ENCODE measurements around the gene ZNF586.
A peak's percentile ranks its signal among the peaks of the same experiment; 100 is the strongest.
"Not testable (repeated sequence)": the region's sequence is repeated elsewhere in the genome, so short reads cannot be mapped to it uniquely, and the experiment has no call there.

Gene ZNF586

GRCh38 chr19:57800696-57801095 is 31.2 kb downstream of the ZNF586 start:
- DNase-seq: no peak

GRCh38 chr19:57802269-57802668 is 32.8 kb downstream of the ZNF586 start:
- no peak for DNase-seq

- no peak for DNase-seq
These were observed 33.8 kb downstream of the ZNF586 start for GRCh38 chr19:57803265-57803593.

- DNase-seq: no peak
These were observed 34.3 kb downstream of the ZNF586 start for GRCh38 chr19:57803594-57804325.

GRCh38 chr19:57807541-57807940 is 38.1 kb downstream of the ZNF586 start:
- DNase-seq: no peak

GRCh38 chr19:57810410-57811295 is 41.2 kb downstream of the ZNF586 start:
- not testable (repeated sequence) for DNase-seq

GRCh38 chr19:57812226-57812625 is 42.8 kb downstream of the ZNF586 start:
- no peak for DNase-seq

GRCh38 chr19:57812975-57813820 is 43.7 kb downstream of the ZNF586 start:
- not testable (repeated sequence) for DNase-seq

GRCh38 chr19:57813919-57814504 is 44.5 kb downstream of the ZNF586 start:
- no peak for DNase-seq

GRCh38 chr19:57814505-57815246 is 45.2 kb downstream of the ZNF586 start, which contains the start of gene ZNF552:
ZNF552 (minus strand) TSS chr19:57814913; CDS start chr19:57814743, 170 bp downstream.
- peak; percentile 87 for DNase-seq

- no peak for DNase-seq
These were observed 46.0 kb downstream of the ZNF586 start for GRCh38 chr19:57815247-57816075.

GRCh38 chr19:57816652-57817051 is 47.2 kb downstream of the ZNF586 start:
- DNase-seq: no peak

- no peak for DNase-seq
These were observed 48.5 kb downstream of the ZNF586 start for GRCh38 chr19:57817976-57818375.

GRCh38 chr19:57818378-57818777 is 48.9 kb downstream of the ZNF586 start:
- DNase-seq: no peak

GRCh38 chr19:57819475-57820148 is 50.1 kb downstream of the ZNF586 start:
- DNase-seq: peak; percentile 90

GRCh38 chr19:57820599-57820998 is 51.1 kb downstream of the ZNF586 start:
- no peak for DNase-seq

GRCh38 chr19:57821095-57821494 is 51.6 kb downstream of the ZNF586 start:
- DNase-seq: not testable (repeated sequence)

GRCh38 chr19:57821501-57821900 is 52.0 kb downstream of the ZNF586 start:
- DNase-seq: not testable (repeated sequence)

- not testable (repeated sequence) for DNase-seq
These were observed 53.7 kb downstream of the ZNF586 start for GRCh38 chr19:57823155-57823554.

- DNase-seq: not testable (repeated sequence)
These were observed 54.1 kb downstream of the ZNF586 start for GRCh38 chr19:57823608-57824007.
